ENCODE data around the gene MYH7. TPM values are rescaled to one million over a fixed set of nuclear protein-coding genes. Genes with fewer than 3 reads are reported as not detected.

MYH7 gene
- polyA plus RNA-seq, 2 of the 4 experiments (the other 2 are of a cell fraction), result not detected

DNA sequence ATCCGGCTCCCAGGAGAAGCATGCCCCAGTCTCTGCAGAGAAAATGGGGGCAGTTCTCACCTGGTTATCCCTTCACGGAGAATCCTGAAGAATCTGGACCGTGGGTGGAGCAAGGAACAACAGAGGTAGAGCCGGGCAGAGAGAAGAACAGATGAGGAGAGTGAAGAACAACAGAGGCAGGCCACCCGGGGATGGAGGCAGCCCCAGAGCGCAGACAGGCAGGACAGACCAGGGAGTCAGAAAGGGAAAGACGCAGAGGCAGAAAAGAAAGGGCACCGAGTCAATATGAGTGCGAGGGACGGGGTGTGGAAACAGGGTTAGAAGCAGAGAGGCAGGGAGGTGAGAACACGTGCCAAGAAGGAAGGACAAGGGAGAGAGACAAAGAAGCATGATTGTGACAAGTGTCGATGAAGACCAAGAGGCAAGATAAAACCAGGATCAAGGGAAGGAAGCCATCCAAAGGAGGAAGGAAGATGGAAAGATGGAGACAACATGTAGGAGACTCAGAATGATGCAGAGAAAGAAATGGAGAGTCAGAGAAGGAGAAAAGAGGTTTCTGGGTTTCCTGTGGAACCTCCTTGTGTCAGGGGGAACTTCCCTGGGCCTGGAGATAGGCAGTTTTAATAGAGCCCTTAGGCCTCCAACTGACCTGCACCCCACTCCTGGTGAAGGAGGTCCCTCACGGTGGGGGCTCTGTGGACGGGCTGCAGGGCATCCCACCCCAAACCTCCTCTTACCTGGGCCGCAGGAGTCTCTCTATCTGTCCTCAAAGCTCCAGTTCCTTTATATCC, 27.7 kb downstream of the MYH7 start, which contains the start of gene MYH6:
MYH6 (minus strand) TSS at position 758 of the 791 bp plus-strand sequence. CDS start 1,050 bp downstream, outside the sequence.
- no peak for FAIRE-seq
- CTCF ChIA-PET, result no interaction called here
- Histone ChIP-seq H3K27ac (no peak within 1 kb of the TSS), H3K4me1 (no peaks in the 10 kb centered on the region), H3K4me3 (no peak within 1 kb of the TSS), H3K9me3 (no peaks in the 10 kb centered on the region), H3K4me2 (no peak within 1 kb of the TSS)
- no peak for DNase-seq (ENCODE audit: low read depth in 1 of 2, low spot score in 1 of 2)
- TF ChIP-seq, protein P1, sequence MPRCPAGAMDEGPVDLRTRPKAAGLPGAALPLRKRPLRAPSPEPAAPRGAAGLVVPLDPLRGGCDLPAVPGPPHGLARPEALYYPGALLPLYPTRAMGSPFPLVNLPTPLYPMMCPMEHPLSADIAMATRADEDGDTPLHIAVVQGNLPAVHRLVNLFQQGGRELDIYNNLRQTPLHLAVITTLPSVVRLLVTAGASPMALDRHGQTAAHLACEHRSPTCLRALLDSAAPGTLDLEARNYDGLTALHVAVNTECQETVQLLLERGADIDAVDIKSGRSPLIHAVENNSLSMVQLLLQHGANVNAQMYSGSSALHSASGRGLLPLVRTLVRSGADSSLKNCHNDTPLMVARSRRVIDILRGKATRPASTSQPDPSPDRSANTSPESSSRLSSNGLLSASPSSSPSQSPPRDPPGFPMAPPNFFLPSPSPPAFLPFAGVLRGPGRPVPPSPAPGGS (IDR thresholded peaks at IDR 0.05), result no peak
- no peak for TF ChIP-seq FOSL2 (IDR thresholded peaks at IDR 0.05)
- TF ChIP-seq FOSL2 (CRISPR knock-in tag; IDR thresholded peaks at IDR 0.05), result no peak
- TF ChIP-seq CEBPB (IDR thresholded peaks at IDR 0.05), result no peak
- no peak for TF ChIP-seq HEYL (CRISPR knock-in tag; IDR thresholded peaks at IDR 0.05)
- TF ChIP-seq, protein P2, sequence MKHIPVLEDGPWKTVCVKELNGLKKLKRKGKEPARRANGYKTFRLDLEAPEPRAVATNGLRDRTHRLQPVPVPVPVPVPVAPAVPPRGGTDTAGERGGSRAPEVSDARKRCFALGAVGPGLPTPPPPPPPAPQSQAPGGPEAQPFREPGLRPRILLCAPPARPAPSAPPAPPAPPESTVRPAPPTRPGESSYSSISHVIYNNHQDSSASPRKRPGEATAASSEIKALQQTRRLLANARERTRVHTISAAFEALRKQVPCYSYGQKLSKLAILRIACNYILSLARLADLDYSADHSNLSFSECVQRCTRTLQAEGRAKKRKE (CRISPR knock-in tag; IDR thresholded peaks at IDR 0.05; ENCODE audit: low read depth), result no peak
- no peak for TF ChIP-seq BHLHE40 (IDR thresholded peaks at IDR 0.05; ENCODE audit: low read depth, low read length)
- TF ChIP-seq HDAC2 (IDR thresholded peaks at IDR 0.05), result no peak
- no peak for TF ChIP-seq ZFP36 (IDR thresholded peaks at IDR 0.05; ENCODE audit: borderline replicate concordance, partially characterized antibody)
- no peak for TF ChIP-seq RARB (CRISPR knock-in tag; IDR thresholded peaks at IDR 0.05)
- no peak for TF ChIP-seq SREBF2 (IDR thresholded peaks at IDR 0.05)
- TF ChIP-seq CHD2 (IDR thresholded peaks at IDR 0.05; ENCODE audit: low read length, partially characterized antibody), result no peak
- TF ChIP-seq POLR2AphosphoS2 (conservative IDR thresholded peaks at IDR 0.05; ENCODE audit: low read length), result no peak
- no peak for TF ChIP-seq JUN (IDR thresholded peaks at IDR 0.05)
- no peak for TF ChIP-seq FOXS1 (CRISPR knock-in tag; IDR thresholded peaks at IDR 0.05)
- TF ChIP-seq CBX2 (IDR thresholded peaks at IDR 0.05; ENCODE audit: borderline replicate concordance, low read depth), result no peak
- TF ChIP-seq NR3C1 (IDR thresholded peaks at IDR 0.05), result no peak
- POLR2A ChIA-PET, result no interaction called here
- no peak for ATAC-seq
- WGBS (ENCODE audit: missing lambda C conversion rate), result 31% methylated on average over 15 of the region's 15 CpGs

DNA sequence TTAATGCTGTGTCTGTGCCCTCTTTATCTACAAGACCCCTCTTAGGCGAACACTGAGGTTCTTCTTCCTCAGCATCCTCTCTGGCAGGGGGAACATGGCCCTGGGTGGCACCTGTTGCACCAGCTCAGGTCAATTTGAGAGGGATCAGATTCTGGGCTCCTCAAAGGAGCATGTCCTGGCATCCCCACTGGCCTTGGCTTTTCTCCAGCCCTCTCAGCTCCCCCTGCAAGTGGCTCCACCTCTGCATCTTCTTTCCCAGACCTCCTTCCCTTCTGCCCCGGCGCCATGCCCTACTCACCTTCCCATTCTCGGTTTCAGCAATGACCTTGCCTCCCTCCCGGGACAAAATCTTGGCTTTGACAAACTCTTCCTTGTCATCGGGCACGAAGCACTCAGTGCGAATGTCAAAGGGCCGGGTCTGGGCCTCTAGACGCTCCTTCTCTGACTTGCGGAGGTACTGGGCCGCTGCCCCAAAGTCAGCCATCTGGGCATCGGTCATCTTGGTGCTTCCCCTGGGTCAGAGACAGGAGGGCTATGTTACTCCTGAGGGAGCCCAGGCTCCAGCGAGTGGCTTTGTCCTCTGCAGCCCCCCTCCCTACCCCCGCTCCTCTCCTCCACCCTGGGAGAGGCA, 28.6 kb downstream of the MYH7 start:
- FAIRE-seq (no peak), ATAC-seq (no peak), DNase-seq (ENCODE audit: low read depth in 1 of 2, low spot score in 1 of 2) (no peak)
- POLR2A ChIA-PET, result no interaction called here
- Histone ChIP-seq H3K27ac (no peak overlapping the region), H3K4me2 (no peak overlapping the region), H3K9me3 (no peaks in the 10 kb centered on the region), H3K4me1 (no peaks in the 10 kb centered on the region), H3K4me3 (no peak overlapping the region)
- CTCF ChIA-PET, result interaction anchor here (0.7 kb wide), 1 partner anchor 11 kb away, joined by 3 read pairs; no protein-coding TSS in a partner anchor
- TF ChIP-seq, protein P3, sequence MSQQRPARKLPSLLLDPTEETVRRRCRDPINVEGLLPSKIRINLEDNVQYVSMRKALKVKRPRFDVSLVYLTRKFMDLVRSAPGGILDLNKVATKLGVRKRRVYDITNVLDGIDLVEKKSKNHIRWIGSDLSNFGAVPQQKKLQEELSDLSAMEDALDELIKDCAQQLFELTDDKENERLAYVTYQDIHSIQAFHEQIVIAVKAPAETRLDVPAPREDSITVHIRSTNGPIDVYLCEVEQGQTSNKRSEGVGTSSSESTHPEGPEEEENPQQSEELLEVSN (IDR thresholded peaks at IDR 0.05; ENCODE audit: borderline replicate concordance, low read depth), result no peak
- TF ChIP-seq FOSB (CRISPR knock-in tag; IDR thresholded peaks at IDR 0.05) (no peak), ZC3H11A (IDR thresholded peaks at IDR 0.05) (no peak), CBX2 (IDR thresholded peaks at IDR 0.05; ENCODE audit: borderline replicate concordance, low read depth) (no peak)
- TF ChIP-seq, protein P4, sequence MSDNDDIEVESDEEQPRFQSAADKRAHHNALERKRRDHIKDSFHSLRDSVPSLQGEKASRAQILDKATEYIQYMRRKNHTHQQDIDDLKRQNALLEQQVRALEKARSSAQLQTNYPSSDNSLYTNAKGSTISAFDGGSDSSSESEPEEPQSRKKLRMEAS (IDR thresholded peaks at IDR 0.05), result no peak
- 44% methylated on average over 14 of the region's 15 CpGs for WGBS (ENCODE audit: missing lambda C conversion rate)

DNA sequence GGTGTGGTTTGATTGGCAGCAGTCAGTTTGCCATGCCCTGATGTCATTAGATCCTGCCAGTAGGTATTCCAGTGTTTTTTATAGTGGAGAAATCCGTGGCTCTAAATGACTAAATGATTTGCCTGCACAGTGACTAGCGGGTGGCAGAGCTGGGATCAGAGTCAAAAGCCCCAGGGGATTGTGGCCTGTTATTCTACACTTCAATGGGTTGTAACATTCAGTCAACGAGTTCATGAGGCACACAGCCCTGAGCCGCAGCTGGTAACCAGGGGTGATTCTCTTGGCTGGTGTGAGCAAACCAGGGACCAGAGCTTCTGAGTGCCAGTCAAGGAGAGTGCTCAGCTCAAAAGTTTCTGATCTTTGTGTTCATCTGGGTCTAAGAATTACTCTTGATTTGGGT, 29.2 kb downstream of the MYH7 start:
- ChIA-PET CTCF (interaction anchor here (0.7 kb wide), 1 partner anchor 12 kb away, joined by 3 read pairs; no protein-coding TSS in a partner anchor), POLR2A (no interaction called here)
- TF ChIP-seq ZNF302 (CRISPR knock-in tag; IDR thresholded peaks at IDR 0.05) (no peak), HDAC2 (IDR thresholded peaks at IDR 0.05) (no peak), HOXB13 (CRISPR knock-in tag; IDR thresholded peaks at IDR 0.05; ENCODE audit: low read depth) (no peak), CBX2 (IDR thresholded peaks at IDR 0.05; ENCODE audit: borderline replicate concordance, low read depth) (no peak), HOXA7 (CRISPR knock-in tag; IDR thresholded peaks at IDR 0.05) (no peak), ZC3H11A (IDR thresholded peaks at IDR 0.05) (no peak), BHLHE40 (IDR thresholded peaks at IDR 0.05; ENCODE audit: low read depth, low read length) (no peak), ZSCAN20 (CRISPR knock-in tag; IDR thresholded peaks at IDR 0.05) (no peak), FOXS1 (CRISPR knock-in tag; IDR thresholded peaks at IDR 0.05) (no peak), EHF (CRISPR knock-in tag; IDR thresholded peaks at IDR 0.05) (no peak), RAD21 (conservative IDR thresholded peaks at IDR 0.05 in 1 of 2, IDR thresholded peaks at IDR 0.05 in 1 of 2) (no peak), EP300 (IDR thresholded peaks at IDR 0.05) (no peak), RNF2 (IDR thresholded peaks at IDR 0.05; ENCODE audit: borderline replicate concordance, low read depth) (no peak), FOSL2 (IDR thresholded peaks at IDR 0.05) (no peak), FOSL2 (CRISPR knock-in tag; IDR thresholded peaks at IDR 0.05) (no peak)
- TF ChIP-seq, protein P5, sequence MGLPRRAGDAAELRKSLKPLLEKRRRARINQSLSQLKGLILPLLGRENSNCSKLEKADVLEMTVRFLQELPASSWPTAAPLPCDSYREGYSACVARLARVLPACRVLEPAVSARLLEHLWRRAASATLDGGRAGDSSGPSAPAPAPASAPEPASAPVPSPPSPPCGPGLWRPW (IDR thresholded peaks at IDR 0.05), result no peak
- TF ChIP-seq, protein P2 (CRISPR knock-in tag; IDR thresholded peaks at IDR 0.05; ENCODE audit: low read depth), result no peak
- FAIRE-seq (no peak), DNase-seq (ENCODE audit: low read depth in 1 of 2, low spot score in 1 of 2) (no peak), ATAC-seq (no peak)
- no peak overlapping the region for H3K4me3 ChIP-seq
- no peak overlapping the region for H3K4me2 ChIP-seq
- 2% methylated on average over 4 of the region's 4 CpGs for WGBS (ENCODE audit: missing lambda C conversion rate)
- no peaks in the 10 kb centered on the region for H3K9me3 ChIP-seq
- no peaks in the 10 kb centered on the region for H3K4me1 ChIP-seq
- no peak overlapping the region for H3K27ac ChIP-seq

Measured in A549 (cell line).